OCI-LY7 (cell line): ENCODE data around the gene TTC23L. TPM values are rescaled to one million over a fixed set of nuclear protein-coding genes. Genes with fewer than 3 reads are reported as not detected.
A peak's percentile ranks its signal among the peaks of the same experiment; 100 is the strongest.

Source experiments
- BruUV-seq: library from RNA; stranded (reverse); fragments of 400-500 nt; replicated peaks from 2 replicates; lab custom pipeline; 2021; lab: Mats Ljungman, UMichigan
- CTCF ChIA-PET: fragments of 300-600 bp; sonication (Branson Sonifier 250); formaldehyde crosslinking; loops from one replicate; lab custom pipeline; 2022; ENCODE audit warnings: antibody characterized with exemption; ENCODE audit not compliant: unreplicated experiment; lab: Charles Lee
- POLR2A ChIA-PET: fragments of 300-600 bp; sonication (Branson Sonifier 250); formaldehyde crosslinking; loops from one replicate; lab custom pipeline; 2022; ENCODE audit warnings: antibody characterized with exemption; lab: Charles Lee
- DNase-seq: peaks from one replicate; pipeline ENCODE4 v3.0.0-alpha.2; 2015; ENCODE audit warnings: low spot score
- H2AFZ ChIP-seq: fragments of 200-600 bp; sonication (generic), shearing (Covaris generic); 2 replicates; pipeline ENCODE4 v1.6.1; 2014; ENCODE audit warnings: mild to moderate bottlenecking, antibody characterized with exemption, low read length, moderate library complexity
- H3K27ac ChIP-seq: fragments of 200-600 bp; sonication (generic); 2 replicates; pipeline ENCODE4 v1.5.1; 2014; ENCODE audit warnings: mixed run types, low read depth, mild to moderate bottlenecking, moderate library complexity, low read length, inconsistent platforms; ENCODE audit not compliant: poor library complexity, severe bottlenecking
- H3K36me3 ChIP-seq: fragments of 200-600 bp; sonication (generic); 2 replicates; pipeline ENCODE4 v1.6.1; 2014; ENCODE audit warnings: mild to moderate bottlenecking, antibody characterized with exemption, low read length, moderate library complexity, mixed read lengths; ENCODE audit not compliant: insufficient read depth
- H3K4me1 ChIP-seq: fragments of 200-600 bp; sonication (generic); 2 replicates; pipeline ENCODE4 v1.5.1; 2014; ENCODE audit warnings: mild to moderate bottlenecking, low read length; ENCODE audit not compliant: insufficient read depth, poor library complexity, severe bottlenecking
- H3K4me2 ChIP-seq: fragments of 200-600 bp; sonication (generic); 2 replicates; pipeline ENCODE4 v1.6.1; 2014; ENCODE audit warnings: mild to moderate bottlenecking, low read length
- H3K4me3 ChIP-seq: fragments of 200-600 bp; sonication (generic); 2 replicates; pipeline ENCODE4 v1.5.1; 2014; ENCODE audit warnings: mild to moderate bottlenecking, low read depth, low read length; ENCODE audit not compliant: poor library complexity, severe bottlenecking
- H3K79me2 ChIP-seq: fragments of 200-600 bp; sonication (generic); 2 replicates; pipeline ENCODE4 v1.6.1; 2016; ENCODE audit warnings: low read depth, mild to moderate bottlenecking, low read length, moderate library complexity, mixed read lengths; ENCODE audit not compliant: insufficient read depth
- H3K9me2 ChIP-seq: fragments of 200-600 bp; sonication (generic); 2 replicates; pipeline ENCODE4 v1.6.1; 2016; ENCODE audit warnings: mild to moderate bottlenecking, low read length, mixed read lengths; ENCODE audit not compliant: insufficient read depth
- H3K9me3 ChIP-seq: fragments of 200-600 bp; sonication (generic); 2 replicates; pipeline ENCODE4 v1.6.1; 2014; ENCODE audit warnings: mild to moderate bottlenecking, mixed run types, low read length, mixed read lengths
- H4K20me1 ChIP-seq: fragments of 200-600 bp; sonication (generic); 2 replicates; pipeline ENCODE4 v1.6.1; 2014; ENCODE audit warnings: mild to moderate bottlenecking, antibody characterized with exemption, low read length, moderate library complexity, mixed read lengths; ENCODE audit not compliant: insufficient read depth
- CTCF ChIP-seq: fragments of 200-600 bp; sonication (generic); conservative IDR thresholded peaks from 2 replicates; pipeline ENCODE4 v1.5.1; 2014; ENCODE audit warnings: mild to moderate bottlenecking, antibody characterized with exemption, low read length, moderate library complexity, mixed read lengths
- EZH2phosphoT487 ChIP-seq: fragments of 200-600 bp; sonication (generic); IDR thresholded peaks from 2 replicates; pipeline ENCODE4 v1.6.1; 2018; ENCODE audit warnings: low read depth, borderline replicate concordance, mild to moderate bottlenecking, mixed run types, antibody characterized with exemption, low read length, moderate library complexity, mixed read lengths
- intact Hi-C: fragments of 100-400 bp; cut with micrococcal nuclease; formaldehyde crosslinking; loops from one replicate; pipeline ENCODE4 v1.10.0; 2022; ENCODE audit not compliant: unreplicated experiment
- total RNA-seq, 2 experiments: library from RNA; depleted of rRNA in 1 of 2; stranded (reverse); fragments of >200 nt in 1 of 2; shearing (Covaris generic) in 1 of 2; gene quantifications; 2 replicates each; pipeline ENCODE4 v1.2.3, GENCODE V29; 2014 to 2022

TTC23L gene
- total RNA-seq, 2 experiments from 2014 or later, result 0.06 to 1.4 TPM

- peak overlapping the region; percentile 81 for H3K4me2 ChIP-seq
- ChIA-PET CTCF (no interaction called here), POLR2A (interaction anchor here (1.0 kb wide), 1 partner anchor 11 kb away, joined by 3 read pairs; no protein-coding TSS in a partner anchor)
These were observed 74.1 kb downstream of the TTC23L start for GRCh38 chr5:34913072-34913471.

DNA sequence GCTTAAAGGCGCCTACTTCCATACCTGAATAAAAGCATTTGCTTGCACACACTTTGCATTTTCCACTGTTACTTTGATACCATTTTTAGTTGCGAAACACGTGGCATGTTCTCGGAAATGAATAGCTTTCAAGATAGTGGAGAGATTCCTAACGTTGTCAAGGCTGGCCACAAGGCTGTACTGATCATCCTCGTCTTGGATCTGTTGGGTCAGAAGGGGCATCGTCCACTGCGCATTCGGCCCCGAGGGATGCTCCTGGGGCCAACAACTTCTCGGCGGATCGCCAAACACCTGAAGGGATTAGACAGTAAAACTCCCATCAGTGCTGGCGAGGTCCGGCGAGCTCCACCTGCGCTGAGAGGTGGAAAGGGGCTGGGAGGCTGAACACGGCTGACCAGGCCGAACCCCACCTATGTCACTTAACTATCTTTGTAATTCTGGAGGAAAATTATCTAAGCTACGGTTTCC lies 75.7 kb downstream of the TTC23L start:
- no peak for TF ChIP-seq EZH2phosphoT487
- no peak for TF ChIP-seq CTCF
- Histone ChIP-seq H4K20me1 (peaks cover 15% of the 10 kb centered on the region; the same call in 1 of the 2 replicates), H3K4me2 (peak overlapping the region; percentile 81), H3K36me3 (peaks cover 74% of the 10 kb centered on the region), H3K9me2 (no peaks in the 10 kb centered on the region), H3K4me3 (peak overlapping the region; percentile 86), H2AFZ (peak overlapping the region; percentile 48; the same call in 1 of the 2 replicates), H3K4me1 (peaks cover 27% of the 10 kb centered on the region), H3K27ac (peak overlapping the region; percentile 79), H3K79me2 (peaks cover 86% of the 10 kb centered on the region), H3K9me3 (no peaks in the 10 kb centered on the region)
- POLR2A ChIA-PET, result interaction anchor here (0.8 to 5.0 kb wide), 13 partner anchors 8 to 391 kb away, joined by 3 to 102 read pairs (median 5); partner anchors contain the start of genes DNAJC21 and TTC23L
- BruUV-seq, result no TSS peak
- CTCF ChIA-PET, result interaction anchor here (1.6 kb wide), 1 partner anchor 15 kb away, joined by 9 read pairs; the partner anchor contains the start of gene DNAJC21
- intact Hi-C loops, result loop anchor here (1.0 to 10.0 kb wide), 7 partner anchors 15 to 1960 kb away; partner anchors contain the start of genes DNAJC21, LMBRD2, NIPBL and SKP2
- peak; percentile 44 for DNase-seq

More at GRCh38 chr5:34913072-34913471, 74.1 kb downstream of the TTC23L start:
- H3K9me3 ChIP-seq, result no peaks in the 10 kb centered on the region
- H3K27ac ChIP-seq, result no peak overlapping the region
- intact Hi-C loops, result loop anchor here (10.0 kb wide), 2 partner anchors 1468 to 1962 kb away; partner anchors contain the start of genes NIPBL and TARS1
- no peak for DNase-seq
- H4K20me1 ChIP-seq, result peaks cover 15% of the 10 kb centered on the region; the same call in 1 of the 2 replicates
- TF ChIP-seq EZH2phosphoT487, result no peak
- no peak for TF ChIP-seq CTCF
- H2AFZ ChIP-seq, result no peak overlapping the region
- peaks cover 73% of the 10 kb centered on the region for H3K36me3 ChIP-seq
- H3K9me2 ChIP-seq, result no peaks in the 10 kb centered on the region
- H3K79me2 ChIP-seq, result peaks cover 70% of the 10 kb centered on the region
- peak overlapping the region; percentile 86 for H3K4me3 ChIP-seq
- no TSS peak for BruUV-seq
- peaks cover 18% of the 10 kb centered on the region for H3K4me1 ChIP-seq
